H9 (cell line): Measurements from ENCODE around the gene ATP2B2. TPM values are rescaled to one million over a fixed set of nuclear protein-coding genes. Genes with fewer than 3 reads are reported as not detected.

ENCODE experiments used
- DNase-seq: peaks from one replicate; pipeline ENCODE4 v3.0.0-alpha.2; 2017
- H2AFZ ChIP-seq: one replicate; pipeline ENCODE4 v1.6.1; 2013; ENCODE audit warnings: mild to moderate bottlenecking, low read length, control low read depth, moderate library complexity
- H2AK5ac ChIP-seq: 2 replicates; pipeline ENCODE4 v1.6.1; 2013; ENCODE audit warnings: low read length, control low read depth, mixed read lengths; ENCODE audit not compliant: insufficient read length
- H2BK120ac ChIP-seq: one replicate; pipeline ENCODE4 v1.6.1; 2013; ENCODE audit warnings: low read depth, mild to moderate bottlenecking, low read length, control low read depth, inconsistent platforms; ENCODE audit not compliant: poor library complexity, severe bottlenecking
- H2BK12ac ChIP-seq: 2 replicates; pipeline ENCODE4 v1.6.1; 2013; ENCODE audit warnings: low read length, control low read depth, mixed read lengths, low read depth; ENCODE audit not compliant: insufficient read length
- H2BK15ac ChIP-seq: 2 replicates; pipeline ENCODE4 v1.6.1; 2013; ENCODE audit warnings: low read depth, low read length, control low read depth
- H2BK20ac ChIP-seq: one replicate; pipeline ENCODE4 v1.6.1; 2013; ENCODE audit warnings: low read depth, mild to moderate bottlenecking, low read length, control low read depth, inconsistent platforms; ENCODE audit not compliant: poor library complexity, severe bottlenecking
- H2BK5ac ChIP-seq: 2 replicates; pipeline ENCODE4 v1.6.1; 2013; ENCODE audit warnings: low read length, control low read depth, mixed read lengths; ENCODE audit not compliant: insufficient read length
- H3K14ac ChIP-seq: 2 replicates; pipeline ENCODE4 v1.6.1; 2013; ENCODE audit warnings: low read length, control low read depth; ENCODE audit not compliant: insufficient read depth
- H3K18ac ChIP-seq: 2 replicates; pipeline ENCODE4 v1.6.1; 2013; ENCODE audit warnings: low read depth, mild to moderate bottlenecking, mixed read lengths, low read length, control low read depth; ENCODE audit not compliant: insufficient read length
- H3K23ac ChIP-seq: 2 replicates; pipeline ENCODE4 v1.6.1; 2013; ENCODE audit warnings: low read length, control low read depth, mixed read lengths, low read depth; ENCODE audit not compliant: insufficient read length
- H3K23me2 ChIP-seq: 2 replicates; pipeline ENCODE4 v1.6.1; 2013; ENCODE audit warnings: low read depth, mild to moderate bottlenecking, mixed read lengths, low read length, control low read depth; ENCODE audit not compliant: insufficient read length, poor library complexity, severe bottlenecking
- H3K27ac ChIP-seq: 2 replicates; pipeline ENCODE4 v1.5.1; 2013; ENCODE audit warnings: low read length, control low read depth, mixed read lengths, low read depth; ENCODE audit not compliant: insufficient read length
- H3K27me3 ChIP-seq: 2 replicates; pipeline ENCODE4 v1.6.1; 2013; ENCODE audit warnings: low read length, control low read depth, inconsistent platforms; ENCODE audit not compliant: insufficient read depth
- H3K4ac ChIP-seq: 2 replicates; pipeline ENCODE4 v1.6.1; 2013; ENCODE audit warnings: low read depth, mild to moderate bottlenecking, control low read depth, inconsistent platforms, low read length, moderate library complexity
- H3K4me1 ChIP-seq: 2 replicates; pipeline ENCODE4 v1.6.1; 2013; ENCODE audit warnings: low read length, control low read depth, inconsistent platforms; ENCODE audit not compliant: insufficient read depth
- H3K4me2 ChIP-seq: 2 replicates; pipeline ENCODE4 v1.6.1; 2013; ENCODE audit warnings: low read length, control low read depth, mixed read lengths; ENCODE audit not compliant: insufficient read length, insufficient read depth
- H3K56ac ChIP-seq: 2 replicates; pipeline ENCODE4 v1.6.1; 2013; ENCODE audit warnings: low read depth, mild to moderate bottlenecking, mixed read lengths, low read length, control low read depth; ENCODE audit not compliant: insufficient read length
- H3K79me1 ChIP-seq: 2 replicates; pipeline ENCODE4 v1.6.1; 2013; ENCODE audit warnings: low read depth, mild to moderate bottlenecking, moderate library complexity, low read length, control low read depth, inconsistent platforms; ENCODE audit not compliant: insufficient read depth, poor library complexity, severe bottlenecking
- H3K79me2 ChIP-seq: 2 replicates; pipeline ENCODE4 v1.6.1; 2013; ENCODE audit warnings: low read length, control low read depth, inconsistent platforms; ENCODE audit not compliant: insufficient read depth
- H3K9ac ChIP-seq: 2 replicates; pipeline ENCODE4 v1.6.1; 2013; ENCODE audit warnings: low read length, control low read depth, mixed read lengths; ENCODE audit not compliant: insufficient read length; ENCODE audit errors: extremely low read depth
- H3K9me3 ChIP-seq: one replicate; pipeline ENCODE4 v1.6.1; 2013; ENCODE audit warnings: low read depth, low read length, inconsistent platforms; ENCODE audit not compliant: control insufficient read depth
- H3T11ph ChIP-seq: one replicate; pipeline ENCODE4 v1.6.1; 2013; ENCODE audit warnings: mild to moderate bottlenecking, low read length, control low read depth, inconsistent platforms
- H4K20me1 ChIP-seq: one replicate; pipeline ENCODE4 v1.6.1; 2013; ENCODE audit not compliant: control insufficient read depth, insufficient read length, insufficient read depth
- H4K5ac ChIP-seq: 2 replicates; pipeline ENCODE4 v1.6.1; 2013; ENCODE audit warnings: low read depth, mild to moderate bottlenecking, mixed read lengths, low read length, control low read depth; ENCODE audit not compliant: insufficient read length
- H4K8ac ChIP-seq: replicated peaks from 2 replicates; pipeline ENCODE4 v1.6.1; 2013; ENCODE audit warnings: low read length, control low read depth, mixed read lengths, low read depth; ENCODE audit not compliant: insufficient read length
- H4K91ac ChIP-seq: 2 replicates; pipeline ENCODE4 v1.6.1; 2013; ENCODE audit warnings: low read depth, mild to moderate bottlenecking, moderate library complexity, mixed read lengths, low read length, control low read depth; ENCODE audit not compliant: insufficient read length
- H3K27ac Mint-ChIP-seq, 3 experiments: 2 replicates in 2 of 3; 3 replicates in 1 of 3; pipeline ENCODE4 v1.8.0; 2020 to 2021; ENCODE audit warnings: mixed read lengths in 3 of 3, mild to moderate bottlenecking in 1 of 3, moderate library complexity in 1 of 3
- H3K27me3 Mint-ChIP-seq: 2 replicates; pipeline ENCODE4 v1.8.0; 2021; ENCODE audit warnings: low read depth, mild to moderate bottlenecking, moderate library complexity, mixed read lengths
- H3K36me3 Mint-ChIP-seq, 3 experiments: 2 replicates in 2 of 3; 3 replicates in 1 of 3; pipeline ENCODE4 v1.8.0; 2020 to 2021; ENCODE audit warnings: low read depth in 3 of 3, mixed read lengths in 3 of 3; ENCODE audit not compliant: insufficient read depth in 1 of 3
- H3K4me1 Mint-ChIP-seq, 2 experiments: 2 replicates each; pipeline ENCODE4 v1.8.0; 2020; ENCODE audit warnings: mixed read lengths in 2 of 2
- H3K4me3 Mint-ChIP-seq, 2 experiments: 2 replicates in 1 of 2; 3 replicates in 1 of 2; pipeline ENCODE4 v1.8.0; 2020 to 2021; ENCODE audit warnings: mild to moderate bottlenecking in 2 of 2, mixed read lengths in 2 of 2, moderate library complexity in 1 of 2
- H3K9me3 Mint-ChIP-seq, 2 experiments: 2 replicates in 1 of 2; 3 replicates in 1 of 2; pipeline ENCODE4 v1.8.0; 2020; ENCODE audit warnings: mild to moderate bottlenecking in 2 of 2, mixed read lengths in 2 of 2, moderate library complexity in 1 of 2
- WGBS: extraction: QIAGEN DNeasy Blood & Tissue Kit; methylation state at CpG from one replicate; pipeline ENCODE4 v1.1.7; 2013; ENCODE audit warnings: missing lambda C conversion rate, low lambda C conversion rate, mixed read lengths; ENCODE audit not compliant: insufficient read length; ENCODE audit errors: extremely low coverage; 5-methylcytosine and 5-hydroxymethylcytosine counted together
- total RNA-seq: library from RNA; stranded (reverse); gene quantifications from 2 replicates; pipeline ENCODE4 v1.2.1, GENCODE V29; 2021
- TF ChIP-seq, protein P1 (sequence below): fragments of 200-600 bp; sonication (generic); conservative IDR thresholded peaks from 3 replicates; pipeline ENCODE4 v1.8.0; 2021; ENCODE audit warnings: antibody characterized with exemption, mild to moderate bottlenecking

ATP2B2 gene
- total RNA-seq, 1 experiment from 2014 or later: 0.33 TPM

DNA sequence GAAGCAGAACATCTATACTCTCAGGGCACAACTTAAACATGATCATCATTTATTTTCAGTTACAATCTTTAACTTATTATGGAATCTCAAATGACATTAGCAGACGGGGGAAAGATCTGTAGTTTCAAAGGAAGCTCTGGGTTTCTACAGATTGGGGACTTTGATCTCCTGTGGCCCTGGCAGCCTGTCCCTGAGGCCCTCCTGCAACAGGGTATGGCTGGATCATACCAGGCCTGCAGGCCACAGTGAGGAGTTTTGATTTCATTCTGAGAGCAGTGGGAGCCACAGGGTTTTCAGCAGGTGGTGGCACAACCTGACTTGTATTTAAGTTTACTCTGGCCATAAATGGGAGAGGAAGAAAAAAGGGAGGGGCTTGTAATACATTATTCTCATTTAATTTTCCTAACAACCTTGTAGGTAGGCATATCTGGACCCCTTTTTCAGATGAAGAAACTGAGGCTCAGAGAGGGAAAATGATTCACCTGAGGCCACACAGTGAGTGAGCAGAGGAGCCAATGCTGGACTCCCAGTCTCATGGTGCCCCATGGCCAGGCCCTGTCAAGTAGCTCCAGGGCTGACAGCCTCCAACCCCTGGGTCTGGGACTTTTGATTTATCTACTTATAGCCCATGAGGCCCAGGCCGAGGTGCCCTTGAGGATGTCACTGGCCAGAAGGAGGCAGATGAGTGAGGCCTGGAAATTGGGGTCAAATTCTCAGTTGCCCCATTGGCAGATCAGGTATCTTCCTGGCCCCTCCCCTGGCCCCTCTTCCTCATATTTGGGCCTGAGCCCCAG lies 71.0 kb downstream of the ATP2B2 start:
- no peak overlapping the region for H2BK5ac ChIP-seq
- 0 out of 4 replicates have a peak, but pooled peaks cover 0 to 2% of the 10 kb centered on the region in 2 experiments for H3K4me1 Mint-ChIP-seq
- H3K56ac ChIP-seq: no peak overlapping the region
- no peak overlapping the region for H2BK15ac ChIP-seq
- H3K4ac ChIP-seq: no peak overlapping the region
- H4K8ac ChIP-seq: no peak overlapping the region
- no peak for DNase-seq
- no peak overlapping the region for H3K18ac ChIP-seq
- no peaks in the 10 kb centered on the region for H3K79me2 ChIP-seq
- H2BK12ac ChIP-seq: no peak overlapping the region
- H3K27ac ChIP-seq: no peak overlapping the region
- no peak overlapping the region for H2AK5ac ChIP-seq
- H4K91ac ChIP-seq: no peak overlapping the region
- H3K36me3 Mint-ChIP-seq: no peaks in the 10 kb centered on the region
- no peak overlapping the region for H3K4me3 Mint-ChIP-seq
- H3K9me3 ChIP-seq: no peaks in the 10 kb centered on the region
- H3K9me3 Mint-ChIP-seq: no peaks in the 10 kb centered on the region
- H2BK120ac ChIP-seq: no peak overlapping the region
- WGBS: no CpG with 5 or more reads among the region's 2 CpGs
- no peaks in the 10 kb centered on the region for H3K4me1 ChIP-seq
- no peak overlapping the region for H4K5ac ChIP-seq
- H3K4me2 ChIP-seq: no peak overlapping the region
- H3K14ac ChIP-seq: no peak overlapping the region
- TF ChIP-seq, protein P1, sequence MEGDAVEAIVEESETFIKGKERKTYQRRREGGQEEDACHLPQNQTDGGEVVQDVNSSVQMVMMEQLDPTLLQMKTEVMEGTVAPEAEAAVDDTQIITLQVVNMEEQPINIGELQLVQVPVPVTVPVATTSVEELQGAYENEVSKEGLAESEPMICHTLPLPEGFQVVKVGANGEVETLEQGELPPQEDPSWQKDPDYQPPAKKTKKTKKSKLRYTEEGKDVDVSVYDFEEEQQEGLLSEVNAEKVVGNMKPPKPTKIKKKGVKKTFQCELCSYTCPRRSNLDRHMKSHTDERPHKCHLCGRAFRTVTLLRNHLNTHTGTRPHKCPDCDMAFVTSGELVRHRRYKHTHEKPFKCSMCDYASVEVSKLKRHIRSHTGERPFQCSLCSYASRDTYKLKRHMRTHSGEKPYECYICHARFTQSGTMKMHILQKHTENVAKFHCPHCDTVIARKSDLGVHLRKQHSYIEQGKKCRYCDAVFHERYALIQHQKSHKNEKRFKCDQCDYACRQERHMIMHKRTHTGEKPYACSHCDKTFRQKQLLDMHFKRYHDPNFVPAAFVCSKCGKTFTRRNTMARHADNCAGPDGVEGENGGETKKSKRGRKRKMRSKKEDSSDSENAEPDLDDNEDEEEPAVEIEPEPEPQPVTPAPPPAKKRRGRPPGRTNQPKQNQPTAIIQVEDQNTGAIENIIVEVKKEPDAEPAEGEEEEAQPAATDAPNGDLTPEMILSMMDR: no peak
- no peak overlapping the region for H3K9ac ChIP-seq
- H2AFZ ChIP-seq: no peak overlapping the region
- H3K27me3 Mint-ChIP-seq: peaks cover 5% of the 10 kb centered on the region
- no peaks in the 10 kb centered on the region for H3K27me3 ChIP-seq
- H3K23me2 ChIP-seq: no peaks in the 10 kb centered on the region
- no peak overlapping the region for H3K27ac Mint-ChIP-seq
- H2BK20ac ChIP-seq: no peak overlapping the region
- no peaks in the 10 kb centered on the region for H3K79me1 ChIP-seq
- no peaks in the 10 kb centered on the region for H4K20me1 ChIP-seq
- no peak overlapping the region for H3T11ph ChIP-seq
- H3K23ac ChIP-seq: no peak overlapping the region
